ENCODE results near the gene BTG3.

BTG3 gene

GRCh38 chr21:17583898-17584297 is 28.8 kb downstream of the BTG3 start:
- DNase-seq, result no peak

- DNase-seq, result no peak
Observed at GRCh38 chr21:17580319-17580718, 32.4 kb downstream of the BTG3 start.

- DNase-seq, result no peak
Observed at GRCh38 chr21:17578876-17579275, 33.8 kb downstream of the BTG3 start.

- DNase-seq, result no peak
Observed at GRCh38 chr21:17578162-17578561, 34.5 kb downstream of the BTG3 start.

- DNase-seq, result no peak
Observed at GRCh38 chr21:17577701-17578100, 35.0 kb downstream of the BTG3 start.

GRCh38 chr21:17576080-17576835 is 36.4 kb downstream of the BTG3 start:
- no peak for DNase-seq

- DNase-seq, result no peak
Observed at GRCh38 chr21:17575076-17575475, 37.6 kb downstream of the BTG3 start.

GRCh38 chr21:17572431-17572830 is 40.3 kb downstream of the BTG3 start:
- DNase-seq, result no peak

- DNase-seq, result no peak
Observed at GRCh38 chr21:17570786-17571185, 41.9 kb downstream of the BTG3 start.

- DNase-seq, result no peak
Observed at GRCh38 chr21:17560377-17561025, 52.2 kb downstream of the BTG3 start.

GRCh38 chr21:17554679-17555465 is 57.8 kb downstream of the BTG3 start:
- peak in 1 of 2 donors; percentile 17 for DNase-seq

- DNase-seq, result no peak
Observed at GRCh38 chr21:17554120-17554519, 58.6 kb downstream of the BTG3 start.

- no peak for DNase-seq
Observed at GRCh38 chr21:17552410-17552809, 60.3 kb downstream of the BTG3 start.

GRCh38 chr21:17550671-17551308 is 61.9 kb downstream of the BTG3 start:
- no peak for DNase-seq

GRCh38 chr21:17548262-17548661 is 64.4 kb downstream of the BTG3 start:
- peak in 1 of 2 donors; percentile 22 for DNase-seq

GRCh38 chr21:17545007-17545406 is 67.7 kb downstream of the BTG3 start:
- no peak for DNase-seq

Data from inflammatory macrophage treated with lipopolysaccharide for 1 hour (primary cell).